Measurements from ENCODE around the gene PGAM5.
A peak's percentile ranks its signal among the peaks of the same experiment; 100 is the strongest.
"Not testable (repeated sequence)": the region's sequence is repeated elsewhere in the genome, so short reads cannot be mapped to it uniquely, and the experiment has no call there.

PGAM5 gene

GRCh38 chr12:132748319-132748718 is 37.7 kb downstream of the PGAM5 start:
- no peaks in the 10 kb centered on the region for H3K9me3 ChIP-seq (ENCODE audit: control insufficient read depth, insufficient read depth, low read depth, low read length)
- H3K27me3 ChIP-seq (ENCODE audit: control insufficient read depth, insufficient read depth, low read length): no peaks in the 10 kb centered on the region
- H3K27ac ChIP-seq (ENCODE audit: low read depth, low read length): no peak overlapping the region
- H3K36me3 ChIP-seq (ENCODE audit: control insufficient read depth, insufficient read depth, low read length): peaks cover 97% of the 10 kb centered on the region
- no peaks in the 10 kb centered on the region for H3K4me1 ChIP-seq (ENCODE audit: control insufficient read depth, insufficient read depth, low read length)
- no peak overlapping the region for H3K4me3 ChIP-seq (ENCODE audit: low read depth, low read length)
- H3K9ac ChIP-seq (ENCODE audit: low read length): no peak overlapping the region

- not testable (repeated sequence) for H3K27me3 ChIP-seq (ENCODE audit: control insufficient read depth, insufficient read depth, low read length); H3K27ac ChIP-seq (ENCODE audit: low read depth, low read length); H3K9me3 ChIP-seq (ENCODE audit: control insufficient read depth, insufficient read depth, low read depth, low read length); H3K4me1 ChIP-seq (ENCODE audit: control insufficient read depth, insufficient read depth, low read length); H3K4me3 ChIP-seq (ENCODE audit: low read depth, low read length); H3K9ac ChIP-seq (ENCODE audit: low read length)
- peaks cover 73% of the 10 kb centered on the region for H3K36me3 ChIP-seq (ENCODE audit: control insufficient read depth, insufficient read depth, low read length)
Observed at GRCh38 chr12:132753670-132754069, 43.0 kb downstream of the PGAM5 start.

DNA sequence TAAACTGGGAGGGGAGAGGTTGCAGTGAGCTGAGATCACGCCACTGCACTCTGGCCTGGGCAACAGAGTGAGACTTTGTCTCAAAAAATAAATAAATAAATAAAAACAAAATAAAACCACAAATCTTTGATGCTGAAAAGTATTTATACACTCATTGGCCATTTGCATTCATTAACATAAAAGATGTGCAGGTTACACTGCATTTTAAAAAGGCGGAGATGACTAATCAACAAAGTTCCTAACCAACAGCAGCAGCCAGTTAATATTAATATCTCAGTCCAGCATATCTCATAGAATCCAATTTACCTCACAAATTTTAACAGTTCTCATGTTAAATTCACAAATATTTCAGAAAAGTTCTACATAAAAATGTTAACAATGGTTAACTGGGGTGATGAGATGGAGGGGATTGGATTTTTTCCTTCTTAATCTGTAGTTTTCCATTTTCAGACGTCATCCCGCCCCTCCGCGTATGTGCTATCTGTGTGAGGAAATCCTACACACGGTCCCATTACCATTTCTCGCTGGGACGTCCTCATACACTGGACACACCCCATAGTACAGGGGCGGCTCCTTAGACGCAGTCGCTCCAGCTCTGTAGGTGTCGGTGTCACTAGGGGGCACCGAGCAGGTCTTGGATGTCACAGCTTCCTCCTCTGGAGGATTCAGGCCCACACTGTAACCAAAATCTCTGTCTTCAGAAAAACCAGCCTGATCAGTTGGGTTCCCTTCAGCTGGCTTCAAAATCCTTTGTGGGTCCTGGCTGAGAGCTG is 43.7 kb downstream of the PGAM5 start:
- Histone ChIP-seq H3K36me3 (ENCODE audit: control insufficient read depth, insufficient read depth, low read length) (peaks cover 69% of the 10 kb centered on the region), H3K4me1 (ENCODE audit: control insufficient read depth, insufficient read depth, low read length) (no peaks in the 10 kb centered on the region), H3K27ac (ENCODE audit: low read depth, low read length) (no peak overlapping the region), H3K9me3 (ENCODE audit: control insufficient read depth, insufficient read depth, low read depth, low read length) (no peaks in the 10 kb centered on the region), H3K4me3 (ENCODE audit: low read depth, low read length) (no peak overlapping the region), H3K27me3 (ENCODE audit: control insufficient read depth, insufficient read depth, low read length) (no peaks in the 10 kb centered on the region), H3K9ac (ENCODE audit: low read length) (no peak overlapping the region)

DNA sequence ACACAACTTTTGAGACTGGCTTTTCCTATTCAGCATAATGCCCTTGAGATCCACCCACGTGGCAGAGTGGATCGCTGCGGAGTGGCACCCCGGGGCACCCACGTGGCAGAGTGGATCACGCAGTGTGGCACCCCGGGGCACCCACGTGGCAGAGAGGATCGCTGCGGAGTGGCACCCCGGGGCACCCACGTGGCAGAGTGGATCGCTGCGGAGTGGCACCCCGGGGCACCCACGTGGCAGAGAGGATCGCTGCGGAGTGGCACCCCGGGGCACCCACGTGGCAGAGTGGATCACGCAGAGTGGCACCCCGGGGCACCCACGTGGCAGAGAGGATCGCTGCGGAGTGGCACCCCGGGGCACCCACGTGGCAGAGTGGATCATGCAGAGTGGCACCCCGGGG is 48.2 kb downstream of the PGAM5 start:
- H3K9ac ChIP-seq (ENCODE audit: low read length); H3K27ac ChIP-seq (ENCODE audit: low read depth, low read length); H3K27me3 ChIP-seq (ENCODE audit: control insufficient read depth, insufficient read depth, low read length); H3K9me3 ChIP-seq (ENCODE audit: control insufficient read depth, insufficient read depth, low read depth, low read length); H3K4me3 ChIP-seq (ENCODE audit: low read depth, low read length); H3K4me1 ChIP-seq (ENCODE audit: control insufficient read depth, insufficient read depth, low read length): not testable (repeated sequence)
- peaks cover 29% of the 10 kb centered on the region for H3K36me3 ChIP-seq (ENCODE audit: control insufficient read depth, insufficient read depth, low read length)

DNA sequence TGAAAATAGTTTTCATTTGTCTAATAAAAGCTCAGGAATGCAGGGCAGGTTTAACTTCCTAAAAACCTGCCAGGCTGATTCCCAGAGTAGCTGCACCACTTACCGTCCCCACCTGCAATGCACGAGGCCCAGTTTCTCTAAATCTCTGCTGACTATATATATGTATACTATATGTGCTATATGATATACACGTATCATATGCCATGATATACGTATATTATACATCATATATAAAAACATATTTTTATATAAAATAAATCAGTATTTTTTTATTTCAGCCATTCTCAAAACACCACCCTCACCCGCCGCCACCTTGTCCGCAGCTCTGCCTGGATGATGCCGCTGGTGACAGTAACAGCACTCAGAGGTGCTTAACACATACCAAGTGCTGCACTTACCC is 48.7 kb downstream of the PGAM5 start:
- Histone ChIP-seq H3K4me3 (ENCODE audit: low read depth, low read length) (no peak overlapping the region), H3K27me3 (ENCODE audit: control insufficient read depth, insufficient read depth, low read length) (no peaks in the 10 kb centered on the region), H3K27ac (ENCODE audit: low read depth, low read length) (no peak overlapping the region), H3K9me3 (ENCODE audit: control insufficient read depth, insufficient read depth, low read depth, low read length) (no peaks in the 10 kb centered on the region), H3K9ac (ENCODE audit: low read length) (no peak overlapping the region), H3K4me1 (ENCODE audit: control insufficient read depth, insufficient read depth, low read length) (peaks cover 5% of the 10 kb centered on the region), H3K36me3 (ENCODE audit: control insufficient read depth, insufficient read depth, low read length) (peaks cover 25% of the 10 kb centered on the region)

DNA sequence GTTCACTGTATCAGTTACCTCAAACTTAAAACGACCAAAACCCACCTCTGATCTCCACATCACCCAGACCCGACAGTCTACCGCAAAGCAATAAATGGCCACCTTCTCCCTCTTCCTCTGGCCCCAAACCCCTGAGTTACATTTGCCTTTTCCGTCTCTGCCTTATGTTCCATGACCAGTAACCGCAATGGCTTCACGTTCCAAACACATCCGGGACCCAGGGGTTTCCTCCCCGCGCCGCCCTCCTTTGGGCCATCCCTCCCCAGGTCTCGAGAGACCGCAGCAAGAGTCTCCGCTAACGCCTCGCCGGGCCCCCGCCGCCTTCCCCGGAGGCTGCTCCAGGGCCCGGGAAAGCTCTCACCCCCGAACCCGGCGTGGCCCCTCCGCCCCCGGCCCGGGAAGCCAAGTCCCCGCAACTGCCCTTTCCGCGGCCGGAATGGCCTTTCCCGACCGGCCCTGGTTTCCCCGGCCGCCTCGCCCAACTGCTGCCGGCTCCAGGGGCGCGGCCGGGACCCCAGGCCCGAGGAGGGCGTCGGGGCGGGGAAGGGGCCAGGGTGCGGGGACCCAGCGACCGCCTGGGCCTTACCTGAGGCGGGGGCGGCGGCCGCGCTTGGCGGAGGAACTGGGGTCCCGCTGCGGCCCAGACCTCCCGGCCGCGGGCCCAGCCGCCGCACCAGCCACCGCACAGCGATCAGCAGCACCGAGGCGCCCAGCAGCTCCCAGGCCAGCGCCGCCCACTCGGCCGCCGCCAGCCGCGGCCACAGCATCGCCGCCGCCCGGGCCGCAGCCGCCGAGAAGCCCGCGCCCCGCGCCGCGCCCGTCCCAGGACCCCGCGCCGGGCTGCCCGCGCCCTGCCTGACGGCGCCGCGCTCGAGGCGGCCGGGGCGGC is 50.6 kb downstream of the PGAM5 start, which contains the start of gene ANKLE2:
Gene ANKLE2 (minus strand): TSS at position 801 of the 889 bp plus-strand sequence. CDS start 34 bp downstream, at position 767.
- peak within 1 kb of the TSS; percentile 85 for H3K9ac ChIP-seq (ENCODE audit: low read length)
- H3K27ac ChIP-seq (ENCODE audit: low read depth, low read length): peak within 1 kb of the TSS; percentile 92
- peaks cover 5% of the 10 kb centered on the region for H3K4me1 ChIP-seq (ENCODE audit: control insufficient read depth, insufficient read depth, low read length)
- H3K4me3 ChIP-seq (ENCODE audit: low read depth, low read length): peak within 1 kb of the TSS; percentile 79
- H3K27me3 ChIP-seq (ENCODE audit: control insufficient read depth, insufficient read depth, low read length): no peaks in the 10 kb centered on the region
- H3K36me3 ChIP-seq (ENCODE audit: control insufficient read depth, insufficient read depth, low read length): peaks cover 17% of the 10 kb centered on the region
- H3K9me3 ChIP-seq (ENCODE audit: control insufficient read depth, insufficient read depth, low read depth, low read length): no peaks in the 10 kb centered on the region

DNA sequence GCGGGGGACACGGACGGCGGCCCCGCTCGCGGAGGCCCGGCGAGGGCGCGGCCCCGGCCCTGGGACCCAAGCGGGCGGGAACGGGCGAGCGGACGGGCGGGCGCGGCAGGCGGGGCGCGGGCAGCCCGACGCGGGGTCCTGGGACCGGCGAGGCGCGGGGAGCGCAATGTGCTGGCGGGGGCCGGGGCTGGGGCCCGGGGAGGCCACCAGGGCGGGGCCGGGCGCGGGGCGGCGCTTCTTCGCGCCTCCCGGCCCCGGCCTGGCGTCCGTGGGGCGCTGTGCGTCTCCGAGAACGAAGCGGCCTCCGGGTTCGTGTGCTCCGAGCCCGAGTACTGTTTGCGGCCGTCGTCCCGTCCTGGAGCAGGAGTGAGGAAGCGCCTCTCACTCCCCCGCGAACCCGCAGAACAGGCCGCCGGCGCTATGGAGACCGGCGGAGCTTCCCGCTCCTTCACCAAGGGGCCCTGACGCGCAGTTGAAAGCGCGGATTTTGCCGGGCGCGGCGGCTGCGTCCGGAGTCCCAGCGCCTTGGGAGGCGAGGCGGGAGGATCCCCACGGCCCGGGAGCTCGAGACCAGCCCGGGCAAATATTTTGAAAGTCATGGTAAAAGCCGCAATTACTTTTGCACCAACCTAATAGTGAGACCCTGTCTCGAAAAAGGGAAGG is 51.4 kb downstream of the PGAM5 start:
- Histone ChIP-seq H3K4me3 (ENCODE audit: low read depth, low read length) (peak overlapping the region; percentile 79), H3K4me1 (ENCODE audit: control insufficient read depth, insufficient read depth, low read length) (peaks cover 5% of the 10 kb centered on the region), H3K9ac (ENCODE audit: low read length) (peak overlapping the region; percentile 85), H3K27ac (ENCODE audit: low read depth, low read length) (peak overlapping the region; percentile 92), H3K36me3 (ENCODE audit: control insufficient read depth, insufficient read depth, low read length) (peaks cover 11% of the 10 kb centered on the region), H3K27me3 (ENCODE audit: control insufficient read depth, insufficient read depth, low read length) (no peaks in the 10 kb centered on the region), H3K9me3 (ENCODE audit: control insufficient read depth, insufficient read depth, low read depth, low read length) (no peaks in the 10 kb centered on the region)

DNA sequence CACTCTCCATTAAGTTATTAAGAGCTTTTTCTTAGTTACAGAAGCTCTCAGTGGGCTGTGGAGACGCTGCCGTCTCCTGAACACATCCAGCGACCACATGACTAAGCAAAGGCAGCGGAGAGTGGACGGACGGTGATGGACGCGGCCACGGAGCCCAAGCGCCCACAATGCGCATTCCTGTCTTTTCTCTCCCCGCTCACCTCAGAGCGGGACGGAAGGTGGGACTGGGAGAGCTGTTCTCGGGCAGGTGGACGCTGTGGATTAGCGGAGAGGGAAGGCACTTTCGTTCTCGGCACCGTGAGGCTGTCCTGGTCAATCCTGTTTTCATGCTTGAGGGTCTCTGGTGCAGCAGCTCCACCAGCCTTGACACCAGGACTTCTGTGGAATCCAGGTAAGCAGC is 53.6 kb downstream of the PGAM5 start:
- Histone ChIP-seq H3K27me3 (ENCODE audit: control insufficient read depth, insufficient read depth, low read length) (no peaks in the 10 kb centered on the region), H3K27ac (ENCODE audit: low read depth, low read length) (no peak overlapping the region), H3K9ac (ENCODE audit: low read length) (no peak overlapping the region), H3K4me1 (ENCODE audit: control insufficient read depth, insufficient read depth, low read length) (peaks cover 5% of the 10 kb centered on the region), H3K36me3 (ENCODE audit: control insufficient read depth, insufficient read depth, low read length) (peaks cover 5% of the 10 kb centered on the region; the same call in 1 of the 2 replicates), H3K9me3 (ENCODE audit: control insufficient read depth, insufficient read depth, low read depth, low read length) (no peaks in the 10 kb centered on the region), H3K4me3 (ENCODE audit: low read depth, low read length) (no peak overlapping the region)

GRCh38 chr12:132765361-132765760 is 54.7 kb downstream of the PGAM5 start:
- Histone ChIP-seq H3K27ac (ENCODE audit: low read depth, low read length) (no peak overlapping the region), H3K9me3 (ENCODE audit: control insufficient read depth, insufficient read depth, low read depth, low read length) (no peaks in the 10 kb centered on the region), H3K36me3 (ENCODE audit: control insufficient read depth, insufficient read depth, low read length) (peaks cover 11% of the 10 kb centered on the region), H3K27me3 (ENCODE audit: control insufficient read depth, insufficient read depth, low read length) (no peaks in the 10 kb centered on the region), H3K9ac (ENCODE audit: low read length) (no peak overlapping the region), H3K4me1 (ENCODE audit: control insufficient read depth, insufficient read depth, low read length) (peaks cover under 1% of the 10 kb centered on the region; the same call in 1 of the 2 replicates), H3K4me3 (ENCODE audit: low read depth, low read length) (no peak overlapping the region)

DNA sequence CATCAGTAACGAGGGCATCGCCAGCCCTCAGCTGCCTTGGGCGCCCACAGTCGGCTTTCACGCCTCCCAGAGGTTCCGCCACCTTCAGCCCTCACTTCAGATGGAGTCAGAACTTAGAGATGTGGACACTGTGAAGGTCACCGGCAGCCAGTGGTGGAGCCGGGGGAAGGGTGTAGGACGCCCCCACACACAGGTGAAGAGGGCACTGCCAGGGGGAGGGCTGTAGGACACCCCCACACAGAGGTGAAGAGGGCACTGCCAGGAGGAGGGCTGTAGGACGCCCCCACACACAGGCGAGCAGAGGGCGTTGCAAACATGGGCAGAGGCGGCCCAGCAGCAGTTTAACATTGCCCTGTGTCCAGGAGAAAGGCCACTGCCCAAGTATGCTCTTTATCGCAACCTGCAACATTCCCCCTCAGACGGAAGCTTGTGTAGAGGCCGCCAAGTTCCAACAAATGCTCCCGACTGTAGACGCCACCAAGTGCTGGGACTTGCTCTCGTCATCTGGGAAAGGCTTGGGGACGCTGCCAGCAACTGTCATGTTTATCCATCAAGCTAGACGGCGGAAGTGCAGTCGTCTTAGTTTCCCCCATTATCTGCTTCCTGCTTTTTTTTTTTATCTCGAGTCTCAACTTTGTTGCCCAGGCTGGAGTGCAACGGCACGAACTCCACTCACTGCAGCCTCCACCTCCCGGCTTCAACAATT is 55.9 kb downstream of the PGAM5 start:
- Histone ChIP-seq H3K9ac (ENCODE audit: low read length) (no peak overlapping the region), H3K27me3 (ENCODE audit: control insufficient read depth, insufficient read depth, low read length) (no peaks in the 10 kb centered on the region)

More for the DNA sequence above, 55.9 kb downstream of the PGAM5 start:
- Histone ChIP-seq H3K4me1 (ENCODE audit: control insufficient read depth, insufficient read depth, low read length) (no peaks in the 10 kb centered on the region), H3K4me3 (ENCODE audit: low read depth, low read length) (no peak overlapping the region), H3K27ac (ENCODE audit: low read depth, low read length) (no peak overlapping the region), H3K9me3 (ENCODE audit: control insufficient read depth, insufficient read depth, low read depth, low read length) (no peaks in the 10 kb centered on the region), H3K36me3 (ENCODE audit: control insufficient read depth, insufficient read depth, low read length) (peaks cover 21% of the 10 kb centered on the region)

Data from HUES6 (cell line).